Left forelimb (tissue), 1 donor: ENCODE measurements around the gene PSMC5.

ENCODE experiments used
- DNase-seq: peaks from one replicate; pipeline ENCODE4 v3.0.0-alpha.2; 2018; ENCODE audit warnings: low spot score

Gene PSMC5

GRCh38 chr17:63820963-63821561 is 6.2 kb upstream of the PSMC5 start:
- no peak for DNase-seq

- no peak for DNase-seq
These were observed 5.4 kb upstream of the PSMC5 start for GRCh38 chr17:63821804-63822203.

GRCh38 chr17:63822537-63822936 is 4.7 kb upstream of the PSMC5 start:
- DNase-seq = no peak

- DNase-seq = no peak
These were observed 3.4 kb upstream of the PSMC5 start for GRCh38 chr17:63823659-63824331.

- DNase-seq = no peak
These were observed 2.9 kb upstream of the PSMC5 start for GRCh38 chr17:63824362-63824761.

GRCh38 chr17:63826468-63827001 is 696 bp upstream of the PSMC5 start:
- DNase-seq = no peak

GRCh38 chr17:63827801-63828221 is 580 bp downstream of the PSMC5 start:
- no peak for DNase-seq

- DNase-seq = no peak
These were observed 1.7 kb downstream of the PSMC5 start for GRCh38 chr17:63828936-63829335.

- DNase-seq = no peak
These were observed 3.0 kb downstream of the PSMC5 start for GRCh38 chr17:63830278-63830677.

- no peak for DNase-seq
These were observed 3.8 kb downstream of the PSMC5 start for GRCh38 chr17:63830904-63831491.

- no peak for DNase-seq
These were observed 4.3 kb downstream of the PSMC5 start for GRCh38 chr17:63831505-63831904.

GRCh38 chr17:63832014-63832413 is 4.8 kb downstream of the PSMC5 start:
- DNase-seq = no peak

GRCh38 chr17:63832455-63832854 is 5.2 kb downstream of the PSMC5 start:
- no peak for DNase-seq

- no peak for DNase-seq
These were observed 6.0 kb downstream of the PSMC5 start for GRCh38 chr17:63833026-63833740.

- DNase-seq = no peak
These were observed 6.6 kb downstream of the PSMC5 start for GRCh38 chr17:63833741-63834373.

- DNase-seq = no peak
These were observed 7.4 kb downstream of the PSMC5 start for GRCh38 chr17:63834431-63835166.

GRCh38 chr17:63835167-63835720 is 8.0 kb downstream of the PSMC5 start:
- DNase-seq = no peak

GRCh38 chr17:63836811-63837210 is 9.6 kb downstream of the PSMC5 start:
- no peak for DNase-seq

- no peak for DNase-seq
These were observed 10.2 kb downstream of the PSMC5 start for GRCh38 chr17:63837480-63837879.

GRCh38 chr17:63837962-63838600 is 10.8 kb downstream of the PSMC5 start:
- no peak for DNase-seq
